CD14-positive monocyte (primary cell): ENCODE measurements around the gene LNP1. TPM values are rescaled to one million over a fixed set of nuclear protein-coding genes. Genes with fewer than 3 reads are reported as not detected.

Experiments
- DNase-seq, 3 donors: peaks; one replicate each; pipeline ENCODE4 v3.0.0-alpha.2; 2011 to 2022
- H2AFZ ChIP-seq: 2 replicates; pipeline ENCODE4 v1.6.0; 2012; ENCODE audit warnings: mild to moderate bottlenecking, low read depth, low read length, inconsistent platforms; ENCODE audit not compliant: insufficient read depth, poor library complexity, severe bottlenecking
- H3K27ac ChIP-seq, 2 donors: 1 replicate in 1 of 2; 2 replicates in 1 of 2; pipeline ENCODE4 v1.5.1; 2012 to 2013; ENCODE audit warnings: low read length in 2 of 2, control low read depth in 1 of 2, inconsistent platforms in 1 of 2, low read depth in 1 of 2, mild to moderate bottlenecking in 1 of 2
- H3K27me3 ChIP-seq, 2 donors: one replicate each; pipeline versions ENCODE4 v1.6.0 to v1.6.1; 2011 to 2013; ENCODE audit warnings: low read length in 2 of 2; ENCODE audit not compliant: control insufficient read depth in 2 of 2, insufficient read depth in 2 of 2
- H3K36me3 ChIP-seq, 2 donors: replicated peaks in 1 of 2; 1 replicate in 1 of 2; 2 replicates in 1 of 2; pipeline versions ENCODE4 v1.5.1 to v1.6.1; 2012 to 2013; ENCODE audit warnings: low read length in 2 of 2, control low read depth in 1 of 2, inconsistent platforms in 1 of 2, mild to moderate bottlenecking in 1 of 2; ENCODE audit not compliant: insufficient read depth in 2 of 2, control insufficient read depth in 1 of 2
- H3K4me1 ChIP-seq, 2 donors: 1 replicate in 1 of 2; 2 replicates in 1 of 2; pipeline versions ENCODE4 v1.5.1 to v1.6.1; 2012 to 2013; ENCODE audit warnings: low read length in 2 of 2, control low read depth in 1 of 2, inconsistent platforms in 1 of 2, mild to moderate bottlenecking in 1 of 2, moderate library complexity in 1 of 2; ENCODE audit not compliant: insufficient read depth in 2 of 2, control insufficient read depth in 1 of 2
- H3K4me2 ChIP-seq: replicated peaks from 2 replicates; pipeline ENCODE3; 2012; ENCODE audit warnings: low read length, moderate library complexity, mild to moderate bottlenecking; ENCODE audit not compliant: poor library complexity, severe bottlenecking; ENCODE audit errors: extremely low read depth
- H3K4me3 ChIP-seq, 3 experiments: fragments of 200-600 bp in 1 of 3; sonication (generic) in 1 of 3; replicated peaks in 1 of 3; 1 replicate in 2 of 3; 2 replicates in 1 of 3; pipeline ENCODE4 v1.5.1; 2011 to 2013; ENCODE audit warnings: low read length in 3 of 3, mild to moderate bottlenecking in 3 of 3, control low read depth in 2 of 3, low read depth in 2 of 3, inconsistent platforms in 1 of 3, moderate library complexity in 1 of 3
- H3K79me2 ChIP-seq: 2 replicates; pipeline ENCODE4 v1.6.0; 2012; ENCODE audit warnings: mild to moderate bottlenecking, control low read depth, inconsistent platforms, low read length, moderate library complexity; ENCODE audit not compliant: insufficient read depth
- H3K9ac ChIP-seq: 2 replicates; pipeline ENCODE4 v1.6.0; 2017; ENCODE audit warnings: low read length, mild to moderate bottlenecking; ENCODE audit not compliant: insufficient read depth, poor library complexity, severe bottlenecking
- H3K9me3 ChIP-seq, 2 donors: replicated peaks in 1 of 2; 1 replicate in 1 of 2; 2 replicates in 1 of 2; pipeline versions ENCODE4 v1.5.1 to v1.6.1; 2012 to 2013; ENCODE audit warnings: low read length in 2 of 2, control low read depth in 1 of 2; ENCODE audit not compliant: control insufficient read depth in 1 of 2, insufficient read depth in 1 of 2
- H4K20me1 ChIP-seq: 2 replicates; pipeline ENCODE4 v1.6.0; 2012; ENCODE audit warnings: mild to moderate bottlenecking, low read length, control low read depth, moderate library complexity; ENCODE audit not compliant: insufficient read depth
- H3K27ac Mint-ChIP-seq, 7 donors: one replicate each; pipeline ENCODE4 v1.8.0; 2020; ENCODE audit warnings: mild to moderate bottlenecking in 7 of 7, mixed read lengths in 7 of 7, moderate library complexity in 6 of 7, inconsistent platforms in 2 of 7
- H3K27me3 Mint-ChIP-seq, 3 donors: one replicate each; pipeline ENCODE4 v1.8.0; 2021 to 2022; ENCODE audit warnings: low read depth in 3 of 3, mild to moderate bottlenecking in 3 of 3, mixed read lengths in 3 of 3, moderate library complexity in 3 of 3, inconsistent platforms in 1 of 3
- H3K36me3 Mint-ChIP-seq, 2 donors: one replicate each; pipeline ENCODE4 v1.8.0; 2020; ENCODE audit warnings: mixed read lengths in 2 of 2, inconsistent platforms in 1 of 2, mild to moderate bottlenecking in 1 of 2
- H3K4me1 Mint-ChIP-seq: one replicate; pipeline ENCODE4 v1.8.0; 2020; ENCODE audit warnings: mild to moderate bottlenecking, mixed read lengths
- H3K4me3 Mint-ChIP-seq, 2 donors: one replicate each; pipeline ENCODE4 v1.8.0; 2020; ENCODE audit warnings: mild to moderate bottlenecking in 2 of 2, mixed read lengths in 2 of 2, moderate library complexity in 1 of 2
- H3K9me3 Mint-ChIP-seq, 7 donors: one replicate each; pipeline ENCODE4 v1.8.0; 2020 to 2022; ENCODE audit warnings: mixed read lengths in 7 of 7, mild to moderate bottlenecking in 6 of 7, moderate library complexity in 6 of 7, inconsistent platforms in 2 of 7
- WGBS: methylation state at CpG from one replicate; pipeline ENCODE4 v1.1.5; 2013; ENCODE audit warnings: missing lambda C conversion rate; ENCODE audit not compliant: insufficient coverage; 5-methylcytosine and 5-hydroxymethylcytosine counted together
- intact Hi-C, 2 donors: fragments of 100-400 bp; cut with micrococcal nuclease; formaldehyde crosslinking; loops; one replicate each; pipeline versions ENCODE4 v1.15.0 to v1.15.1; 2023
- polyA plus RNA-seq, 3 donors: library from polyadenylated mRNA; depleted of rRNA in 1 of 3; unstranded in 2 of 3; stranded (reverse) in 1 of 3; fragments of 300-500 nt in 2 of 3; fragments of >200 nt in 1 of 3; fragmentation: Illumina TruSeq in 2 of 3; gene quantifications; 1 replicate in 2 of 3; 2 replicates in 1 of 3; pipeline ENCODE4 v1.2.3, GENCODE V29; 2012 to 2021
- TF ChIP-seq, protein P1 (sequence below): fragments of 200-600 bp; IDR thresholded peaks from one replicate; pipeline ENCODE4 v1.8.0; 2022; ENCODE audit warnings: antibody characterized with exemption, mild to moderate bottlenecking

Gene LNP1
- polyA plus RNA-seq, 3 donors, result 0.07 to 0.26 (median 0.08) TPM

DNA sequence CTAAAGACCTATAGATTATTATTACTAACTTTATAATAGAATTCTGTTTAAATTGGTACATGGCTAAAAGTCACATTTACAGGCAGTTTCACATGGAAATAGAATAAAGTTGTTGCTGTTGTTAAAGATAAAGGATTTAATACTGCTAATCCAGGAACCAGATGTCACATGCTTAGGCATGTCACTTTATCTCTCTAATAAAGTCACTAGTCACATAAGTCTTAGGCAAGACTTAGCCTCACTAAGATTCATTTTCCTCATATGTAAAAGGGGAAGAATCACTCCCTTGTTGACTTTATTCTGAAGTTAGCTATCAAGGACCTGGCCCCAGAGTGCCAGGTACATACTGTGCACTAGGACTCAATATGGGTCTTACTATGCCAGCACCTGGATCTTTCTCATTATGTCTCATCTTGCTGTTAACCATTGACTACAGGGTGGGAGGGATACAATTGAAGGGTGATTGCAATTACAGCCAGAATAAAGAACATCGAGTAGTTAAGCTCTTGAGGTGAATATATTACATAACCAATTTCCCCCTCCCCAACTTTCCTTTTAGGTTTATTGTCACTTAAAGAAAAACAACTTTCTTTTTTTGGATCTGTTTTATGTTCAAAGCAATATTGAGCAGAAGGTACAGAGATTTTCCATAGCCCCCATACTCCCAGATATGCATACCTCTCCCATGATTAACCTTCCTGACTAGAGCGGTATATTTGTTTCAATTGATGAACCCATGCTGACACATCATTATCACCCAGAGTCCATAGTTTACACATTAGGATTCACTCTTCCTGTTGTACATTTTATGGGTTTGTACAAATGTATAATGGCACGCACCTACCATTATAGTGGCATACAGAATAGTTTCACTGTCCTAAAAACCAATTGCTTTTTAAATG is 36.6 kb downstream of the LNP1 start:
- Histone ChIP-seq H3K27ac (no peak overlapping the region), H3K27me3 (no peaks in the 10 kb centered on the region), H3K4me3 (no peak overlapping the region), H4K20me1 (no peaks in the 10 kb centered on the region), H2AFZ (no peak overlapping the region), H3K9ac (no peak overlapping the region), H3K36me3 (no peaks in the 10 kb centered on the region), H3K9me3 (no peaks in the 10 kb centered on the region), H3K4me2 (no peak overlapping the region), H3K4me1 (no peaks in the 10 kb centered on the region), H3K79me2 (no peaks in the 10 kb centered on the region)
- TF ChIP-seq, protein P1, sequence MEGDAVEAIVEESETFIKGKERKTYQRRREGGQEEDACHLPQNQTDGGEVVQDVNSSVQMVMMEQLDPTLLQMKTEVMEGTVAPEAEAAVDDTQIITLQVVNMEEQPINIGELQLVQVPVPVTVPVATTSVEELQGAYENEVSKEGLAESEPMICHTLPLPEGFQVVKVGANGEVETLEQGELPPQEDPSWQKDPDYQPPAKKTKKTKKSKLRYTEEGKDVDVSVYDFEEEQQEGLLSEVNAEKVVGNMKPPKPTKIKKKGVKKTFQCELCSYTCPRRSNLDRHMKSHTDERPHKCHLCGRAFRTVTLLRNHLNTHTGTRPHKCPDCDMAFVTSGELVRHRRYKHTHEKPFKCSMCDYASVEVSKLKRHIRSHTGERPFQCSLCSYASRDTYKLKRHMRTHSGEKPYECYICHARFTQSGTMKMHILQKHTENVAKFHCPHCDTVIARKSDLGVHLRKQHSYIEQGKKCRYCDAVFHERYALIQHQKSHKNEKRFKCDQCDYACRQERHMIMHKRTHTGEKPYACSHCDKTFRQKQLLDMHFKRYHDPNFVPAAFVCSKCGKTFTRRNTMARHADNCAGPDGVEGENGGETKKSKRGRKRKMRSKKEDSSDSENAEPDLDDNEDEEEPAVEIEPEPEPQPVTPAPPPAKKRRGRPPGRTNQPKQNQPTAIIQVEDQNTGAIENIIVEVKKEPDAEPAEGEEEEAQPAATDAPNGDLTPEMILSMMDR, result no peak
- H3K4me3 Mint-ChIP-seq, result no peak overlapping the region
- H3K9me3 Mint-ChIP-seq, result peaks cover 0 to 4% (median 0%) of the 10 kb centered on the region in 7 donors
- intact Hi-C loops, result no loop called here
- WGBS, result no CpG with 5 or more reads among the region's 3 CpGs
- no peak overlapping the region for H3K27ac Mint-ChIP-seq
- peaks cover 0 to 4% (median 0%) of the 10 kb centered on the region in 3 donors for H3K27me3 Mint-ChIP-seq
- peaks cover 2% of the 10 kb centered on the region for H3K4me1 Mint-ChIP-seq
- DNase-seq, result no peak
- H3K36me3 Mint-ChIP-seq, result no peaks in the 10 kb centered on the region

DNA sequence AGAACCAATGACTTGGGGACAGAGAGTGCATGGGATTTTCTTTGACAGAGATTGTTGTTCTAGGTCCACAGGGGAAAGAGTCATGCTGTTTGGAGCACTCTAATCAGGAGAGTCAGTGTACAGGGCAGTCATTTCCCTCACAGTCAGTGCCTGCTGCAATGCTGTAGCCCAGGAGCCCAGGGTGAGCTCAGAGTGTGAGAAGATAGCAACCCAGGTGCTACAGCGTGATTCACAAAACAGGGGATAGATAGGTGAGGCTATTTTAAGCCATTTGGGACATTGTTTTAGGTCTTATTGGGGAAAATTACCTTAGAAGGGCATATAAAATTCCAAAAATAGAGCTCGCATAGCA is 37.3 kb downstream of the LNP1 start:
- no peaks in the 10 kb centered on the region for H3K79me2 ChIP-seq
- H3K4me1 ChIP-seq, result no peaks in the 10 kb centered on the region
- 100% methylated on average over 1 of the region's 2 CpGs for WGBS
- H3K27ac ChIP-seq, result no peak overlapping the region
- no peak overlapping the region for H3K9ac ChIP-seq
- H3K9me3 Mint-ChIP-seq, result peaks cover 0 to 6% (median 0%) of the 10 kb centered on the region in 7 donors
- H3K27me3 ChIP-seq, result no peaks in the 10 kb centered on the region
- H3K4me2 ChIP-seq, result no peak overlapping the region
- no peaks in the 10 kb centered on the region for H4K20me1 ChIP-seq
- no peaks in the 10 kb centered on the region for H3K9me3 ChIP-seq
- H3K4me1 Mint-ChIP-seq, result peaks cover 2% of the 10 kb centered on the region
- TF ChIP-seq, protein P1, result no peak
- no peak overlapping the region for H3K27ac Mint-ChIP-seq
- intact Hi-C loops, result no loop called here
- H3K27me3 Mint-ChIP-seq, result peaks cover 0 to 4% (median 0%) of the 10 kb centered on the region in 3 donors
- no peaks in the 10 kb centered on the region for H3K36me3 ChIP-seq
- no peak for DNase-seq
- H3K4me3 Mint-ChIP-seq, result no peak overlapping the region
- H3K4me3 ChIP-seq, result no peak overlapping the region
- H2AFZ ChIP-seq, result no peak overlapping the region
- H3K36me3 Mint-ChIP-seq, result no peaks in the 10 kb centered on the region
